Bronchial epithelial cell (primary cell): Measurements from ENCODE around the gene ANXA10. TPM values are rescaled to one million over a fixed set of nuclear protein-coding genes. Genes with fewer than 3 reads are reported as not detected.

Source experiments
- DNase-seq: peaks from one replicate; pipeline ENCODE4 v3.0.0-alpha.2; 2010; ENCODE audit warnings: low read depth
- FAIRE-seq: peaks from 2 replicates; lab custom pipeline; 2011; peaks lifted over from hg19 to GRCh38; lab: Jason Lieb, UNC
- H3K27me3 ChIP-seq: 2 replicates; pipeline ENCODE4 v1.5.1; 2011; ENCODE audit warnings: low read length; ENCODE audit not compliant: control insufficient read depth, insufficient read depth
- H3K36me3 ChIP-seq: 2 replicates; pipeline ENCODE4 v1.5.1; 2011; ENCODE audit warnings: low read length; ENCODE audit not compliant: control insufficient read depth, insufficient read depth
- H3K4me3 ChIP-seq: 2 replicates; pipeline ENCODE4 v1.5.1; 2011; ENCODE audit warnings: mild to moderate bottlenecking, low read depth, low read length, control low read depth
- total RNA-seq: library from RNA; depleted of rRNA; stranded (reverse); fragments of >200 nt; gene quantifications from 2 replicates; pipeline ENCODE4 v1.2.1, GENCODE V29; 2014
- TF ChIP-seq, protein P1 (sequence below): IDR thresholded peaks from 2 replicates; pipeline ENCODE4 v1.5.1; 2011; ENCODE audit warnings: mild to moderate bottlenecking, moderate library complexity, low read length, control low read depth, inconsistent platforms; ENCODE audit not compliant: insufficient read depth, severe bottlenecking

The ANXA10 gene, protein sequence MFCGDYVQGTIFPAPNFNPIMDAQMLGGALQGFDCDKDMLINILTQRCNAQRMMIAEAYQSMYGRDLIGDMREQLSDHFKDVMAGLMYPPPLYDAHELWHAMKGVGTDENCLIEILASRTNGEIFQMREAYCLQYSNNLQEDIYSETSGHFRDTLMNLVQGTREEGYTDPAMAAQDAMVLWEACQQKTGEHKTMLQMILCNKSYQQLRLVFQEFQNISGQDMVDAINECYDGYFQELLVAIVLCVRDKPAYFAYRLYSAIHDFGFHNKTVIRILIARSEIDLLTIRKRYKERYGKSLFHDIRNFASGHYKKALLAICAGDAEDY
- total RNA-seq, result 0.79 TPM in 1 of 2 replicates, not detected in the other

DNA sequence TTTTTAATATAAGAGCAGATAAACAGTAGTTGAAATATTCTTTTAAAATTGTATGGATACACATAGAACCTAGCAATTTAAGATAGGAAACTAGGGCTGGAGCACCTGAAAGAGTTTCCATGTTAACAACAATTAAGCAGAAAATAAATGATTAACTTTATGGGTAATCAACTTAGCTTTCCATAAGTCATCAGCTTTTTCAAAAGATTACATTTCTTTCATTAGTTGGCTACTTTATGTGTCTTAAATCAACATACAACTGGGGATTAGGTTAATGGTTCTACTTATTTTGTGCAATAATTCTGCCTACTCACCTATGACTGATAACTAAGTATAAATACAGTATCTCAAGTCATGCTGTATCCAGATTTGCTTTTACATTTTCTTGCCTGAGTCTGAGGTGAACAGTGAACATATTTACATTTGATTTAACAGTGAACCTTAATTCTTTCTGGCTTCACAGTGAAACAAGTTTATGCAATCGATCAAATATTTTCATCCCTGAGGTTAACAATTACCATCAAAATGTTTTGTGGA is at the start of gene ANXA10:
Gene ANXA10, plus strand, starts transcription at position 362 of the 537 bp plus-strand sequence. Its CDS starts 164 bp downstream, at position 526.
- DNase-seq, result peak; percentile 8
- Histone ChIP-seq H3K36me3 (no peaks in the 10 kb centered on the region), H3K27me3 (no peaks in the 10 kb centered on the region), H3K4me3 (no peak within 1 kb of the TSS)
- TF ChIP-seq, protein P1, sequence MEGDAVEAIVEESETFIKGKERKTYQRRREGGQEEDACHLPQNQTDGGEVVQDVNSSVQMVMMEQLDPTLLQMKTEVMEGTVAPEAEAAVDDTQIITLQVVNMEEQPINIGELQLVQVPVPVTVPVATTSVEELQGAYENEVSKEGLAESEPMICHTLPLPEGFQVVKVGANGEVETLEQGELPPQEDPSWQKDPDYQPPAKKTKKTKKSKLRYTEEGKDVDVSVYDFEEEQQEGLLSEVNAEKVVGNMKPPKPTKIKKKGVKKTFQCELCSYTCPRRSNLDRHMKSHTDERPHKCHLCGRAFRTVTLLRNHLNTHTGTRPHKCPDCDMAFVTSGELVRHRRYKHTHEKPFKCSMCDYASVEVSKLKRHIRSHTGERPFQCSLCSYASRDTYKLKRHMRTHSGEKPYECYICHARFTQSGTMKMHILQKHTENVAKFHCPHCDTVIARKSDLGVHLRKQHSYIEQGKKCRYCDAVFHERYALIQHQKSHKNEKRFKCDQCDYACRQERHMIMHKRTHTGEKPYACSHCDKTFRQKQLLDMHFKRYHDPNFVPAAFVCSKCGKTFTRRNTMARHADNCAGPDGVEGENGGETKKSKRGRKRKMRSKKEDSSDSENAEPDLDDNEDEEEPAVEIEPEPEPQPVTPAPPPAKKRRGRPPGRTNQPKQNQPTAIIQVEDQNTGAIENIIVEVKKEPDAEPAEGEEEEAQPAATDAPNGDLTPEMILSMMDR, result no peak
- no peak for FAIRE-seq

DNA sequence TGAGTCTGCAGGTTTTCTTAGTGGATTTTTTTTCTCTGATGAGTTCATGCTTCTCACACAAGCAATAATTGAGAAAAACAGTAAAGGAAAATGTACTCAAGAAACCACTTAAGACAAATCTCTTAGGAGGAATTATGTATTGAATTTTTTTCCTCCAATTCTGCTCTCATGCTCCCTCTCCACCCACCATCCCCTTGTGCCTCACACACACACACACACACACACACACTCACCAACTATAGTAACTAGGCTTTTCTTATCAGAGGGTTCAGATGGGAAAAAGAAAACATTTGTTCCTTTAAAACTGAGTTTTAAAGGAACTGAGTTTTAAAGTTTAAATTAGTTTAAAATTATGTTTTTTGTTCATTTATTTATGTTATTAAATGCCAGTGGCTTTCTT is 47.0 kb upstream of the ANXA10 start:
- Histone ChIP-seq H3K4me3 (no peak overlapping the region), H3K36me3 (no peaks in the 10 kb centered on the region), H3K27me3 (no peaks in the 10 kb centered on the region)
- FAIRE-seq (no peak), DNase-seq (no peak)
- TF ChIP-seq, protein P1, result no peak

DNA sequence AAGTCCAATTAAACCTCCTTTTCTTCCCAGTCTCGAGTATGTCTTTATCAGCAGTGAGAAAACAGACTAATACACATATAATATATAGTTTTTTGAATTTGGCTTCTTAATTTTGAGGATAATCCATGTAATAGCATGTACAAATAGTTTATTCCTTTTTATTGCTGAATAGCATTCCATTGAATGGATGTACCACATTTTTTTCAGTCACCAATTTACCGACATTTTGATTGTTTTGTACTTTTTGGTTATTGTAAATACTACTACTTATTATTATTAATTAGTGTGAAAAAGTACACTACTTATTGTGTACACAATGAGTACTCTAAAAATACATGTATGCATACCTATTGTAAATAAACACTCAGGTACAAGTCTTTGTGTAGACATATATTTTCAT is 42.3 kb upstream of the ANXA10 start:
- H3K36me3 ChIP-seq, result no peaks in the 10 kb centered on the region
- FAIRE-seq (no peak), DNase-seq (no peak)
- no peaks in the 10 kb centered on the region for H3K27me3 ChIP-seq
- TF ChIP-seq, protein P1, result no peak
- H3K4me3 ChIP-seq, result no peak overlapping the region

DNA sequence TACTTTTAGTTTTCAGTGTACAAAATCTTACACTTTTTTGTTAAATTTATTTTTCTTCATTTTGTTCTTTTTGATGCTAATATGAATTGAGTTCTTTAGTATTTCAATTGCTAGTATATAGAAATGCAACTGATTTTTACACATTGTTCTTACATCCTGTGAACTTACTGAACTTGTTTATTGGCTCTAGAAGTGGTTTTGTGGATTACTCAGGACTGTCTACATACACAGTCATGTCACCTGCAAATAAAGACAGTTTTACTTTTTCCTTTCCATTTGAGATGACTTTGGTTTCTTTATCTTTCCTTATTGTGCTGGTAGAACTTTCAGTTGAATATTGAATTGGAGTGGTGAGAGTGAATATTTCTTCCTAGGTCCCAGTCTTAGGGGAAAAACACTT is 40.8 kb upstream of the ANXA10 start:
- no peaks in the 10 kb centered on the region for H3K36me3 ChIP-seq
- DNase-seq (peak; percentile 4), FAIRE-seq (no peak)
- TF ChIP-seq, protein P1, result no peak
- H3K4me3 ChIP-seq, result no peak overlapping the region
- no peaks in the 10 kb centered on the region for H3K27me3 ChIP-seq

DNA sequence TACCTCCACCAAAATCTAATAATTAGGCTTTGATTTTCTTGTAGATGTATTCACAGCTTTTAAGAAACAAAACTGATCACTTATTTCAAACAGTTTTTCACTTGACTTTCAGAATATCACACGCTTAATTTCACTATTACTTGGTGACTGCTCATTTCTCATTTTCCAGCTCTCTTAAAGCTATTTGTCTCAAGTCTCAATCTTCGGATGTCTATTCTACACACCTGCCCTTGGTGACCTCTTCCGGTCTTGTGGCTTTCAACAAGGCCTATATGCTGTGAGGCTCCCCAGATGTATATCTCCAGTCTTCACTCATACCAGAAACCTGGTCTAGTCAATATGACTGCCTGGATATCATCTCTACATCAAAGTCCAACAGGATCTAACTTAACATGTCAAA is 34.9 kb upstream of the ANXA10 start:
- TF ChIP-seq, protein P1, result no peak
- no peaks in the 10 kb centered on the region for H3K36me3 ChIP-seq
- H3K27me3 ChIP-seq, result no peaks in the 10 kb centered on the region
- no peak overlapping the region for H3K4me3 ChIP-seq
- no peak for DNase-seq
- FAIRE-seq, result no peak

DNA sequence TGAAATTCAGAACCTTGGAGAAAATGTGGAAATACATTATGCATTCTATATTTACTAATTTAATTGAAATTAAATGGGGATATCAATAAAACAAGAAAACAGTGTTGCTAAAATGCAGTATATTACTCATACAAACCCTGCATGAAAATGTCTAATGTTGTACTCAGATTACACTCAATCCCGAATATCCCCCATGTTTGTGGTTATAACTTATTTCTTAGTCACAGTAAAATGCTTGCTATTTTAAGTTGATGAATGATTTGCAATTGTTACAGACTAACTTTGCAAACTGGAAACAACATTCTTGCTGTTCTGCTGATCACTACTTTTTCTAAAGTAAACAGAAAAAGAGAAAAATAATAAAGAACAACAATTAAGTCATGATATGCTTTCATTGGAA is 33.1 kb upstream of the ANXA10 start:
- FAIRE-seq (no peak), DNase-seq (peak; percentile 55)
- Histone ChIP-seq H3K36me3 (no peaks in the 10 kb centered on the region), H3K4me3 (no peak overlapping the region), H3K27me3 (no peaks in the 10 kb centered on the region)
- TF ChIP-seq, protein P1, result no peak
